ENCODE data around the gene WDR5.

Gene WDR5

DNA sequence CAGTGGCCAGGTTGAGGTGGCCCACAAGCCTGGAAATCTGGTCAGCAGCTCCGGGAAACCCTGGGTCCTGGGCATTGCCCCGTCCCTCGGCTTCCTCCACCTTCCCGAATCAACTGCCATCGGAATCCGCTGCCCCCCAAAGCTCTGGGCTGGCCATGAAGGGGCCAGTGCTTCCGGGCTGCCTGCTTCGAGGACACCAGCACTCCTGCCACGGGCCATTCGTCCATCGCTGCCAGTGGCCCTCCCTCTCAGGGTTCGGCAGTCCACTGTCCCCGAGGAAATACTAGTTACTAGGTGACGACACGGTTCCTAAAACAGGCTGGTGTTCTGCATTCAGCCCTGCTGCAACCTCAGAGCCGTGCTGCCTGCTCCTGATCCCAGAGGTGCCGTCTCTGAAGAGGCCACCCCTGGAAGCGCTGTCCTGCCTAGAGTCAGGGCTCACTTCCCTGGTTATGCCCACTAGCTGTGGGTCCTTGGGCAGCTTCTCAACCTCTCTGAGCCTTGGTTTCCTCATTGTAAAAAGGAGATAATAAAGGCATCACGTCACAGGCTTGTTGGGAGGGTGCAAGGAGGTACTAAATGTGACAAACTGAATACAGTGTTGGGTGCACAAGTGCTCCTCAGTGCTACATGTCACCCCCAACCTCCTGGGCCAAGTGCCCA is 3.5 kb upstream of the WDR5 start:
- DNase-seq: no peak

DNA sequence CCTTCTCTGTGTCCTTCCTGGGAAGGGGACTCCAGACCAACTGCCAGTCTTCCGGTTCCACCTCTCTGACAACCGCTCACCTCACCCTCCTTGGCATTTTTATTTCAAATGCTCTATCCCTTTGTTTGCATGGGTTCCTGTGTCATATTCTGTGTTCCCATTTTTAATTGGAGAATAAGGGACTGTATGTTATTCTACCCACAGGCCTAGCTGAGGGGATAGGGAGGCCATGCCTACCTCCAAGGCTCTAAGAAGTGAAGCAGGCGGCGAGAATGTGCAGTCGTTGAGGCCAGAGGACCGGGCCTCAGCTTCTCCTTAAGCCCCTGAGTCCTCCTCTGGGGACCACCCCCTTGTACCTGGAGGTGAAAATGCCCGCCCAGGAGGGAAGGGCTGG is 936 bp upstream of the WDR5 start:
- DNase-seq: no peak

DNA sequence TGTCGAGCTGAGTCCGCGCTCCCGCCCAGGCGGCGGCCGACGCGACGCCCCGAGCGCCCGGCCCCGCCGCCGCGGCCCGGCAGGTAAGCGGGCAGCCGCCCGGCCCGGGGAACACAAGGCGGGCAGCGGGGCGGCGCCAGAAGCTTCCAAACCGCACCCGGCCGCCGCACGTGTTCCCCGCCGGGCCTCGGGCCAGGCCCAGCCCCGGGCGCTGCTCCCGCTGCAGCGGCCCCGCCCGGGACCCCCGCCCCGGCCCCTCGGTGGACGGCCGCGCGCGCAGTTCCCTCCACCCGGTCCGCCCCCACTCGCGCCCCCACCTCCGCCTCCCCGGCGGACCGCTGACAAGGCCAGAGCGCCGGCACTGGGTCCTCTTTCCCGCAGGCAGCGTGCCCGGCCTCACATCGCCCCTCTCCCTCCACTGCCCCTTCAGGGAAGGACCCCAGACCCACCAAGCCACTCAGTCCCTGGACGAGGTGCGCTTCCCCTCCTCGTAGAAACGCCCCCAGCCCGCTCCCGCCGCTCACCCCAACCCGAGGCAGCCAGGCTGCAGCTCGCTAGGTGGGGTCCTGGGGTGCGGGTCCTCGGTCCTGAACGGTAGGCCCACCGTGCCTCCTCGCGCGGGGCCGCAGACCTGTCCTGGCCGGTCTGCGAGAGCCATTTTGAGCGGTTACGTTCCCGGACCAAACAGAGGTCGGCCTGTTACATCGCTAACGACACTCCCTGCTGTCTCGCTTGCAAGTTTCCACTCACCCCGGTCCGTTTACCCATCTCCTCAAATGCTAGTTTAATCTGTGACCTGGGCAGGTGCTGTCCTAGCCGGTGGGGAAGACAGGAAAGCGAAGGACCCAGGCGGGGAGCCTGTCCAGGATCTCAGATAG is 475 bp downstream of the WDR5 start:
- no peak for DNase-seq

DNA sequence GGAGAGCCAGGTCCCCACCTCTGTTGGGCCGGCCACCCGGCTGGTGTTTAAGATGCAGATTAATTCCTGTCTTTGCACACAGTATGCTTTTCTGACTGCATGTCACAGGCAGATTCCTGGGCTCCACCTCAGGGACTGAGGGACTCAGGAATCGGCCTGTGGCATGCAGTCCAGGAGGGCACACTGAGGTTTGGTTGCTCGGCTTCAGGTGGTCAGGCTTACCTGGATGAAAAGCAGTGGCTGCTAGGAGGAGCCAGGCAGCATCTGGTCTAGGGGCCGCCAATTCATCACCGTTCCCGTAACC is 1.1 kb downstream of the WDR5 start:
- no peak for DNase-seq

DNA sequence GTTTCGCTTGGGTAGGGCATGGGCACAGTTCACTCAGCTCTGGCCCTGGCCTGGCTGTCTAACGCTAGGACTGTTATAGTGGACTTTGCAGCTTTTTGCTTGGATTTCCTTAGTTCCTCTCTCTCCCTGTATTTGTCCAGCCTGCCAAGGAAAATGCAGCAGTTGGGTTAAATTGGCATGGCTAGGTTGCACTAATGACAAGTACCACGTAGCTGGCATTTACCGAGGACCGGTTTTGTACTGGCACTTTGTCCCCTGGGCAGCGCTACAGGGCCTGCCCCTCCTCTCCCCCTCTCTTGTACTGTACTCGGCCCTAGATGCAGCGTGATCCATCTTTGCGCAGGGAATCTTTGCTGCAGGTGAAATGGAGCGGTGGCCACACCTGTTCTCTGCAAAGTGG is 2.4 kb downstream of the WDR5 start:
- no peak for DNase-seq

DNA sequence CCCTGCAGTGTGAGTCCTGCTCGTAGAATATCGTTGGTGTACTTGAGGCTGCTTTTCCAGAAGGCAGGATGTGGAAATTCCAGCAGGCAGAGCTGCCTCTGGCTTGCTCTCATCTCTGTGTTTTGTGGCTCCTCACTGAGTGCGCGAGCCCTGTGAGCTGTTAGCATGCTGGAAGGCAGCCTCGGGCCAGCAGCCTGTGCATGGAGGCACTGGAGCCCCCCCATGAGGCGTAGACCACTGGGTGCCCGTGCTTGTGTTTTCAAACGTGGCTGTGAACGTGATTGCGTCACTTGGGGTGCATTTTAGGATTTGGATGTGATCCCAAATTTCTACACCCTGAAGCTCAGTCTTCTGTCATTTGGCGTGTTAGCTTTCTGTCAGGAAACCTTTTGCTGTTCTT is 3.2 kb downstream of the WDR5 start:
- DNase-seq: no peak

DNA sequence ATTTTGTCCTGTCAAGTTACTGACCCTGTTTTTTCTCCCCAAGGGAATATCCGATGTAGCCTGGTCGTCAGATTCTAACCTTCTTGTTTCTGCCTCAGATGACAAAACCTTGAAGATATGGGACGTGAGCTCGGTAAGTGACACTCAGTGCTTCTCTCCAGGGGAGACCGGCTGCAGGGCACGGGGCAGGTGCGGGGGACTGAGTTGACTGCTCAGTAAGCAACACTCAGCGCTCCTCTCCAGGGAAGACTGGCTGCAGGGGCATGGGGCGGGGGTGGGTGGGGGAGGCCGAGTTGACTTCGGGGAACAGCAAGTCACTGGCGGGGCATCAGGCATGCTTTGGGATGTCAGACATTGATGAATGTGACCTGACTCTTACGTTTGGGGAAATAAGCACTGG is 6.0 kb downstream of the WDR5 start:
- DNase-seq: no peak

DNA sequence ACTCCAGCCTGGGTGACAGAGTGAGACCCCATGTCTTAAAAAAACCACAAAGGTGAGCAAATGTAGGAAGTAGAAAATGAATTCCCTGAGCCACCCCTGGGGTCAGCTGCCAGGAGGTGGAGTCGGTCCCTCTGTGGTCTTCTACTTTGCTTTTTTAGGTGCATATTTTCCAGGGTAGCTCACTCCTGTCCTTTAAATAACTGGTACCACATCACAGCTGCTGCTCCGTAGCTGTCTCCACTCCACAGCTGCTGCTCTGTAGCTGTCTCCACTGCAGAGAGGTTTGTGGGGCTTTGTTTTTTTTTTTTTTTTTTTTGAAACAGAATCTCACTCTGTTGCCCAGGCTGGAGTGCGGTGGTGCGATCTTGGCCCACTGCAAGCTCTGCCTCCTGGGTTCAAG is 8.9 kb downstream of the WDR5 start:
- DNase-seq: no peak

DNA sequence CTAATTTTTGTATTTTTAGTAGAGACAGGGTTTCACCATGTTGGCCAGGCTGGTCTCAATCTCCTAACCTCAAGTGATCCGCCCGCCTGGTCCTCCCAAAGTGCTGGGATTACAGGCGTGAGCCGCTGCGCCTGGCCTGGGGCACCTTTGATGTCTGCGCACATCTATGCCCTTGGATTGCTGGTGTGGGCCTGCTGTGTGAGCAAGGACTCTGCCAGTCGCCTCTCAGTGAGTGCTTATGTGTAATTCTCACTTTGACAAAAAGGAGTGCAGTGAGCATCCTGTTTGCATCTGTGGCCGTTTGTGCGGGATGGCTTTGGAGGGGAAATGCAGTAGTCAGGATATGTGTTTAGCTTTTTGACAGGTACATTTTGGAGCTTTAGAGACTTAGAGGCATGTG is 9.4 kb downstream of the WDR5 start:
- DNase-seq: no peak

DNA sequence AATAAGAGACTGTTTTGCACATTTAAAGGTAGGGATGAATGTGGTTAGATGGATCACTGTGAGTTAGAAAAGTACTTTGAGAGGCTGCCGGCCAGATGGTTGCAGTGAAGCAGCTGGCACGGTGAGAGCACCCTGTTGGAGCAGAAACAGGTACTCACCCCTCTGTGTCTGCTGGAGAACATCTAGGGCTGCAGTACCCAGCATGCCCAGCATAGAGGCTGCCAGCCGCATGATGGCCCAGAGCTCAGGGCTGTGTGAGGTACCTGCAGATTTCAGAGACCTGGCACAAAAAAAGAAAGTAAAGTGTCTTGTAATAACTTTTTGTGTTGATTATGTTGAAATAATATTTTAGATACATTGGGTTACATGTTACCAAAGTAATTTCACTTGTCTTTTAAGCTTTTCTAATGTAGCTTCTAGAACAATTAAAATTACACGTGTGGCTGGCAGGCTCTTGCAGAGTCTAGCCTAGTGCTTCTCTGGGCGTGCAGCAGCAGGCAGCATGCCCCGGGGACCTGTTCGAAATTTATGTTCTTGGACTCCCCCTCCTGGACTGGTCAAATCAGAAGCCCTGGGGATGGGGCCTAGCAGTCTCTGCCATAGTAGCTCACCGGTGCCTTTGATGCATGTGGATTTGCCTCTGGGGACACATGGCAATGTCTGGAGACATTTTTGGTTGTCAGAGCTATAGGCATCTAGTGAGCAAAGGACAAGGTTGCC is 11.1 kb downstream of the WDR5 start:
- no peak for DNase-seq

DNA sequence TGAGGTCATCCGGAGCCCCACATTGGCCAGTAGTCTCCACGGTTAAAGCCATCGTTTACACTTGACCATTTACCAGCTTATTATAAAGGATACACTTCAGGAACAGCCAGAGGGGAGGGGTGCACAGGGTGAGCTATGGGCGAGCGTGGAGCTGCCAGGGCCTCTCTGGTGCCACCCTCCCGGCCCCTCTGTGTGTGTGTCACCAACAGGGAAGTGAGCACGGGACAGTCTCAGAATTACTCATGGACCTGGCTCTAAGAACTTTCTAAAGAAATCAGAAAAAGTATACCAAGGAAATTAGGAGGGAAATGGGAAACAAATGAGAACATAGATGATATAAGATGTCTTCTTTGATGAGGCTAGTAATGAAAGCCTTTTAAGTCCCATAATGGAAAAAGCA is 13.5 kb downstream of the WDR5 start:
- no peak for DNase-seq

DNA sequence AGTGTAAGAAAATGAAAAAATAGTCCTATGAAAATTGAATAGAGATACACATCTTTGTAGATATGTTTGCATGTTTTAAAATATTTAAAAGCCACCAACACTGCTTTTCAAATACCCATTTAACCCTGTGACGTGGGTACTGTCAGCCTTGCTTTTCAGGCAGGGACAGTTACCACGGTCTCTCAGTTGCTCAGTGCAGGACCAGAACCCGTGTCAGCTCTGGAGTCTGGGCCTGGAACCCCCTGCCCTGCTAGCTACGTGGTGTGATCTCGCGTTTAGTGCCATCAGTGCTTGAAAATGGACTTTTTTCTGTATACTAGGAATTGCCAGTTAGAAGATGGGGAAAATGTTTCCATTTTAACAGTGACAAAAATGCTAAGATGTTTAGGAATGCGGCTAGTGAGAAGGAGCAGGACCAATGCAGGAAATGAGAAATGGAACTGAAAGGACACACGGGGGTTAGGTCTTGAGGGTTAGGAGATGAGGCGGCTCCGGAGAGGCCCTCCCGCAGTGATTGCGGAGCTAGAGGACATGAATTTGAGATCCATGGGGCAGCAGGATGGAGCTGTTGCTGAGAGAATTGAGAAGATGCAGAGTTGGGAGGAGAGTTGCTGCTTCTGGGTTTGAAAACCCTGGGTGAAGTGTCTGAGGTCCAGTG is 14.8 kb downstream of the WDR5 start:
- DNase-seq: no peak

DNA sequence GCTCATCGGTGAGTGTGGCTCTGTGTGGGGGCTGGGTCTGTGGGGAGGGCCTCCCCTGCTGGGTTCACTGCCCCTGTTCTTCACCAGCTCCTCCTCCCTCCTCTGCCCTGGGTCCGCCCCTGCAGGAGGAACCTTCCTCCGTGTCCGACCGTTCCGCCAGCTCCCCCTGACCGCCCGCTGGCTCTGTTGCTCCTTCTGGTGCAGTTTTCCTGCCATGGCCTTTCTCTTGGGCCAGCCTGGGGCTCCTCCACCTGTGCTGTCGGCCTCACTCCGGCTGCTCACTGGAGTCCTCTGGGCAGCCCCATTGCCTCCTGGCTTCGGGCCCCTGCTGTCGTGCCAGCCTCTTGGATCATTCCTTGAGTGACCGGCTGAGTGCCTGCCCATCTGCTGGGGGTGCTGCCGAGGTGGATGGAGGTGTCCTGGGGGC is 16.2 kb downstream of the WDR5 start:
- DNase-seq: no peak

DNA sequence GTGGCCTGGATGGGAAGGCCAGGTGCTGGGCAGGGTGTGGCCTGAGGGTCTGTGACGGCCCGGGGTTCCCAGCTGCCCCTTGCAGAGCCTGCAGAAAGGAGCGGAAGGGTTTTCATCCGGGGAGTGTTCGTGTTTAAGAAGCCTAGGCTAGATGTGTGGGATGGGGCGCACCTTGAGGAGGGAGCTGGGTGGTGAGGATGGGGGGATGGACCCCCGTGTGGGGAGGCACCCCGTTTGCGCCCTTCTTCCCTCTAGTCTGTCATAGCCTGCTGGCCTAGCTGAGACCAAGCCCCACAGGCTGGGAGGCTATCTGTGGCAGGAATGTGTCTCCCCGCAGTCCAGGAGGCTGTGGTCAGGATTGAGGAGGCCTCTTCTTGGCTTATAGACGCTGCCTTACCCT is 16.6 kb downstream of the WDR5 start:
- no peak for DNase-seq

DNA sequence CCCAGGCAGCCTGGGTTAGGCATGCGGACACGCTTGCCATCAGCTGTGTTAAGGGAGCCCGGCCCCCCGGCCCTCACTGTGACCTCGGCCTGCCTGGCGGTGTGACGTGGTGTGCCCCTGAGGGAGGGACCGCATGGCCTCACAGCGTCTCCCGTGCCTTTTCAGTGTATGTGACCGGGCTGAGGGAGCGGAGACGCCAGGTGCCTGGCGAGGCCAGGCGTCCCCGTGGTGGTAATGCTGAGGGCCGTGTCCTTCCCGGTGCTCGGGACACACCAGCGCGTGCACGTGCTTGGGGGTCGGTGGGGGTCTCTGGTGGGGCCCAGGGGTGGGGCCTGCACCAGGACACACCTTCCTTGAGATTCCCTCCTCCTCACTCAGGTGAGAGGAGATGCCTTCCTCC is 17.6 kb downstream of the WDR5 start:
- no peak for DNase-seq

DNA sequence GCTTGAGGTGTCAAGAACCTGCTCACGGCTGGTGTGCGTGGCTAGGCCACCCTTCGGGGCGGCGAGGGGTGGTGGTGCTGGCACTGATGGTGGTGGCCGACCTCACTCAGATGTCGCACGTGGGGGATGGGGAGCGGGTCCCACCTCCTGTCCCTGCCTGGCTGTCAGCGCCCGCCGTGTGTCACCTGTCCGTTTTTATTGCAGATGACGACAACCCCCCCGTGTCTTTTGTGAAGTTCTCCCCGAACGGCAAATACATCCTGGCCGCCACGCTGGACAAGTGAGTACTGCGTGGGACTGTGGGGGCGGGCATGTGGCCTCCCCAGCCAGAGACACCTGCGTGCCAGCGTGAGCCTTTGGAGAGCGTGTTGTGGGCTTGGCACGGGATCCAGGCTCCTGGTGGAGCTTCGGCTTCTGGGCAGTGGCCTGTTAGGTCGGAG is 18.4 kb downstream of the WDR5 start:
- DNase-seq: no peak

DNA sequence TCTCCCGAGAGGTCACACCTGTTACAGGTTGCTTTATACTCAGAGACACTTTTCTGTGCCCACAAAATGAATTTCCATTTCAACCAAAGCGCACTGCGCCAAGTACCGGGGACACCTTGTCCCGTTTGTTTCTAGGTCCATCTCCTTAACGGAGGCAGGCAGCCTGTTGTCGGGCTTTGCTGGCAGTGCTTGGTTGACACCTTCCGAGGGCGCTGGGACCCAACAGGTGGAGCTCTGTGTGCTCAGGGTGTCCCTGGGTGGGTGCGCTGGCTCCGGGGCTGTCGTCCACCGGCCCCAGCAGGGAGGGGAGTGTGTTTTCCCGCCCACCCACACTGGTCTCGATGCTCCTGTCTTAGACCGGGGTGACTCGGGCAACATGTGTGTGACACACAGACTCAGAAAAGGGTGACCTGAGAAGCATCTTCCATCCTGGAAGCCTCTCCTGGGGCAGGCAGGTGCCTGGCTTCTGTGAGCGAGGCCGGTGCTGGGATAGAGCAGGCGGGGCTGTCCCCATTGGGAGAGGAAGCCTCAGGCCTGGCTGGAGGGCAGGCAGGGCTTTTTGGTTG is 20.0 kb downstream of the WDR5 start:
- DNase-seq: no peak

DNA sequence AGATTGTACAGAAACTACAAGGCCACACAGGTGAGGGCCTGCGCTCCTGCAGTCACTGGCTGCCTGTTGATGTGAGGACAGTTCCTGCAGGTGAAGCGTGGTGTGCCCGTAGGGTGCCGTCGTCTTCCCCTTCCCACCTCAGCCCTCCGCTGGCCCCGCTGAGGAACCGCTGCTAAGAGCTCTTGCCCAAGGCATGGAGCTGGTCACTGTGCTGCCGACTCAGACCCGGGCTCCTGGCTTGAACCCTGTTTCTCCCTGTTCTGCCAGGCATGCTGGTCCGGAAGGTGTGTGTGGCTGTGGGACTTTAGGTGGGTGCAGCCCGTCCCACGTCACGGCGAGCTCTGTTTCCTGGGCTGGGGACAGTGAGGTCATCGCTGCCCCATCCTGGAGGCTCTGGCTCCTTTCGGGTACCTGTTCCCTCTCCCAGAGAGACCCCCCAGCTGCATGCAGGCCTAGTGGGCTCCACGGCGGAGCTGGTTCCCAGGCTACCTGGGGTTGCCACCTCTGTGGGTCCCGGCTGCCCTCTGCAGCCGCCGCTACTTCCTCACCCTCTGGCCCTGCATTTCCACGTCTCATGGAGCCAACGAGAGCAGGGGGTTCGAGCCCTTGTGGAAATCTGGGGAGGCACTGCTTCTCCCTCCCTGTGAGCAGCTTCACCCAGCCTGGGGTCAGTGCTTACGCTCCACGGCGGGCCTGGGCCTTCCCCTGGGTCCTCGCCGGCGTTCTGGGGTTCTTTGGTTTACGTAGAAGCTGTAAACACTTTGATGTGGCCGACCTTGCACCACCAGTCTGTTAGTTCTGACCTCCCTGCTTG is 20.9 kb downstream of the WDR5 start:
- no peak for DNase-seq

DNA sequence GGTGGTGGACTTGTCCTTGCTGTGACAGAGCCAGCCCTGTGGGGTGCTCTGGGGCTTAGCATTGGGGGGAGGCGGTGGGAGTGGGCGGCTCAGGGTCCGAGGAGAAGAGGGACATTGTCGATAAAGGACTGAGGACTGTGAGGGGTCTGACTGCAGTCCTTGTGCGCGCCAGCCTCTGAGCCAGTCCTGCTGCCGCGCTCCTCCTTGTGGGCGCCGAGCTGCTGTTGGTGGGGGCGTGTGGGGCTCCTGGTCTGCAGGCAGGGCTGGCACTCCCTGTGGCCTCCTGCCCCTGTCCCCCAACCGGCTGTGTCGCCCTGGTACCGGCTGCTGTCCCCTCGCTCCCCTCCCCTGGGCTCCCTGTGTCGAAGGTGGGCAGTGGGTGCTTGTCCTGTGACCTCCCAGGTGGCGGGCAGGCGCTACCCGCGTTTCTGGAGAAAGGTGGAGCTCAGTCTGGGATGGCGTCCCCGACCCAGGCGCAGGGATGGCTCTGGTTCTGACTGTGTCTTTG is 21.6 kb downstream of the WDR5 start:
- no peak for DNase-seq

DNA sequence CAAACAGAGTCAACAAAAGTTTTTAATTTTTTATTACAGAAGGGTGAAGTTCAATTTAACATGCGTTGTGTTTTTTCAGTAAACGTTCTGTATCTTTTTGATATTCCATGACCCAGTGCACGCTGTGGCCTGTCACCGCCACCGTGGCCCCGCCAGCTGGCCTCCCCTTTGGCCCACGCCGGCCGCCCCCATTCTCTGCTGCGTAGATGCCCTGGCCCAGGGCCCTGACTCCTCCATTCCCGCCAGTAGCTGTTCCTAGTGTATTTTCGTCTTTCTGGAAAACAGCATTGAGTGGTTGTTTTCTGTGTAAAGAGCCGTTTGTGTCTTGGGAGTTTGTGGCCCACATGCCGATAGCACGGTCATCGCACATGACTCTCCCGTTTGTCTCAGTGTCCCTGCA is 22.4 kb downstream of the WDR5 start:
- DNase-seq: no peak

DNA sequence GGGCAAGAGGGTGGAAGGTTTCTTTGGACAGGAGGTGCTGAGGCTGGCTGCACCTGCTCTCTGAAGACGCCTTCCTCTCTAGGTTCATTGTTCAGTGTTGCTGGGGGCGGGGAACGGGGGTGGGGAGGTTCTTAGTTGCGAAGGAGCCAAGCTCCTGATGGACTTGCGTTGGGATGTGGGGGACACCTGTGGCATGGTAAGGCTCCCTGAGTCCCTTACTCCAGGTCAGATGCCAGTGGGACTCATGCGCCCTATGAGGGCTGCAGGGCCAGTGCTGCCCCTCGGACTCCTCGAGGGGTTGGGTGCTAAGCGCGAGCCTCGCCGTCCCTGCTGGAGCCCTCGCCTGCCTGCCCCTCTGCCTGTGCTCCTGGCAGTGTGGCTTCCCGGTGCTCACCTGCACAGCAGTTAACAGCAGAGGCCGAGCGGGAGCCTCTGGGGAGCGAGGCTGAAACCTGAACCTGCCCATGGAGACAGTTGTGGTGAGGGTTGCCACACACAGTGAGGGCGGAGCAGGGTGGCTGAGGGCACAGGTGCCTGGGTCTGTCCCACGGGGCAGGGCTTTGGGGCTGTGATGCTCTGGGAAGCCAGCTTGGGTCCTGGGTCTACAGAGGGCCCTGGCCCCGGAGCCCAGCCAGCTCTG is 23.0 kb downstream of the WDR5 start:
- DNase-seq: no peak
